Loucy (cell line): ENCODE data around the gene SAG.

Experiments used
- CTCF ChIP-seq: fragments of 200-600 bp; sonication (generic); conservative IDR thresholded peaks from 2 replicates; pipeline ENCODE4 v1.5.1; 2014; ENCODE audit warnings: mild to moderate bottlenecking, antibody characterized with exemption, low read length
- EZH2phosphoT487 ChIP-seq: fragments of 200-600 bp; IDR thresholded peaks from 2 replicates; pipeline ENCODE4 v1.6.1; 2018; ENCODE audit warnings: antibody characterized with exemption, mild to moderate bottlenecking, moderate library complexity, borderline replicate concordance

- TF ChIP-seq CTCF: no peak
- no peak for TF ChIP-seq EZH2phosphoT487
Observed at GRCh38 chr2:233259730-233260129, 47.9 kb upstream of the SAG start.
